EL (cell line): ENCODE measurements around the gene C3orf38.
"Not testable (repeated sequence)": the region's sequence is repeated elsewhere in the genome, so short reads cannot be mapped to it uniquely, and the experiment has no call there.

Experiments
- DNase-seq: peaks from one replicate; pipeline ENCODE4 v3.0.0-alpha.2; 2016

The C3orf38 gene

DNA sequence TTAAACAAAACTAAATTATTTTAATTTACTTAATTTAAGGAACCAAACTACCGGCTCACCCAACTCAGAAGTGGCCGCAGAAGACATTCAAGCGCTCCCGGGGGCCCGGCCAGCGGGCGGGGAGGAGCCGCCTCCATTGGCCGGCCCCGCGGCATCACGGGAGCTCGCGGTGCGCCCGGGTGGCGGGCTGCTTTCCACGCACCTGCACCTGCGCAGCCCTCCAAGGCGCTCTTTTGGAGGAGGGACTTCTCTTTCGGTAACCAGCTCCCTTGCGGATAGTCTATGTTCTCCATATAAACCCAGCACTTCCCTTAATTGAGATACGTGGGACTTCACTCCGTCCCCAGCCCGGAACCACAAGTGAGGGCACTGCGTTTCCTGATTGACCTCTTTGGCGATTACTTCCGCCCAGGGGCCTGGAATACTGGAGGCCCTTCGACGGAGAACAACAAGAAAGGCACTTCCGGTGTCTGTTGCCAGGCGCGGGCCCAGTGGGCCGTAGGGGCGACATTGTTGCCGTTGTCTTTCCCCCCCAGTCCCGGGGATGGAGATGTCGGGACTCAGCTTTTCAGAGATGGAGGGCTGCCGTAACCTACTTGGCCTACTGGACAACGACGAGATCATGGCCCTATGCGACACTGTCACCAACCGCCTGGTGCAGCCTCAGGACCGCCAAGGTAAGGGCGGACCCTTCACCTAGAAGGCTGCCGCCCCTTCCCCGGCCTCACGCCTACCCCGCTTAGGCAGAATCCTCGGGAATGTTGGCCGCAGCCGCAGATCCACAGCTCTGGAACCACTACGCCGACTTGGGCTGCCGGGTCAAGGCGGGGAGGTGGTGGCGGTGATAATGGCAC, at the start of gene C3orf38:
Gene C3orf38, plus strand, starts transcription at position 451 of the 854 bp plus-strand sequence. Its CDS starts 94 bp downstream, at position 545.
- DNase-seq = peak; percentile 93

DNA sequence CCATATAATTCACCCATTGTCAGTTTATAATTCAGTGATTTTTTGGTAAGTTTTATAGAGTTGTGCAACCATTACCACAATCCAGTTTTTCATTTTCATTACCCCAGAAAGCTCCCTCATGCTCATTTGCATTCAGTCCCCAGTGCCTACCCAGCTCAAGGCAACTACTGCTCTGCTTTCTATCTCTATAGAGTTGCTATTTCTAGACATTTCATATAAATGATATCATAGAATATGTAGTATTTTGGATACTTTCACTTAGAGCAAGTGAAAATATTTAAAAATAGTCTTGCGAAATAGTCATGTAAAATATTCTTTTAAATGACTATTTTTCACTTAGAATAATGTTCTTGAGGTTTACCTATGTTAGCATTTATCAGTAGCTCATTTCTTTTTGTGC, 48.6 kb upstream of the C3orf38 start:
- DNase-seq = no peak

DNA sequence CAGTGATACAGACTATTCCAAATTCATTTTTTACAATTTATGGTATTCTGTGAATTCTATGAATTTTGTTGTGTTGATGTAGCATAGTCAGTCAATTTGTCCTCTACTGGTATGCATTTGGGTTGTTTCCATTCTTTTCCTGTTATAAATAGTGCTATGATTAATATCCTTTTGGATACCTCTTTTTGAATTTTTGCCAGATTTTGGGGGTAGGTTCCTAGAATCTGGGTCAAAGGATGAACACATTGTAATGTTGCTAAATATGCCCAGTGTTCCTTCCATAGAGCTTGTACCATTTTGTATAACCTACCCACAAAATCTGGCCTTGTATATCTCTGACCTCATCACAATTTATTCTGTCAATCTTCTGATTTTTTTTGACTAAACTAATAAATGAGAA, 44.4 kb upstream of the C3orf38 start:
- peak; percentile 64 for DNase-seq

DNA sequence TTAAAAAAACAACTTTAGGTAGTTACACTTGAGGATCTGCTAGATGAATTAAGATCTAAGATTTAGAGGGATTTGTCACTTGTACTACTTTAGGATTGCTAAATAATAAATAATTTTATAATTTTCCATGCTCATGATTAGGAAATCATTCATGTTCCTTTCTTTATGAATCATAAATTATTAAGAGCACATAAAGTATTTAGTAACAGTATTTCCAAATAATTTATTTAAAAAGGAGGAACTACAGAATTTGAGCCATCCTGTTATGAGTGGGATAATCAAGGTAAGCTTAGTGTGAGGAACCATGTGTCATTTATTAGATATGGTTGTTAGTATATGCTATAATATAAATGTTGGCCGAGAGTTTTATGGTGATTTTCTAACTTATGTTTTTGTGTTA, 37.5 kb upstream of the C3orf38 start:
- no peak for DNase-seq

DNA sequence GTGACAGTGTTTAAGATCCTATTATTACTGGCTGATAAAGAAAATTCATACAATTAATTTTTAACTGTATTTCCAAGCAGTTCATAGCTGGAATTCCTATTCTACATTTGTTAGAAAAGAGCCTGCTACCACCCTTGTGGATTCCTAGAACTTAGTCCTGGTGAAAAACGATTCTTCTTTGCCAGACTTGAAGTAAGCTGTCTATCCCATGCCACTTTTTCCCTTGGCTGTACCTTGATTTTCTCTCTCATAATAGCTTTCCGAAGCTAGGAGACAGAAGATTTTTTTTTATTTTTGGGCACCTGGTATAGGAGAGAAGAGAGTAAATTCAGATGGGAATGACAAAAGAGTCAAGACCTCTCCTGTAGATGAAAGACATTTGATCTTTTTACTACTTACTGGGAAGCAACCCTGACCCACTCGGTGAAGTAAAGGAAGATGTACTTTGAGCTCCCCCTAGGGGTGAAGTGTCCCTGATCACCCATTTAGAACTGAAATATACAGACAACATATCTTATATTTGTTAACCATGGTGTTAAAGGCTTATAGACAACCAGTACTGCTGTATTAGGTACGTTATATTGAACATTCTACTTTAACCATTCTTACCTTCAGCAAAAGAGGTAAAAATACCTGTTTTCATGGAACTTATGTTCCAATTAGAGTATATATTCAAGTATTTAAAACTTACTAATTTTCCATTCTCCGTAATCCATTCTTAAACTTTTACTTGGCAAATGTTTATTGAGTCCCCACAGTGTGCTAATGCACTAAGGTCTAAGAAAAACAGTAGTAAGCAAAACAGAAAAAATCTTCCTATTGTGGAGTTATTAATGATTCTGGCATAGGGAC, 36.2 kb upstream of the C3orf38 start:
- peak; percentile 72 for DNase-seq

DNA sequence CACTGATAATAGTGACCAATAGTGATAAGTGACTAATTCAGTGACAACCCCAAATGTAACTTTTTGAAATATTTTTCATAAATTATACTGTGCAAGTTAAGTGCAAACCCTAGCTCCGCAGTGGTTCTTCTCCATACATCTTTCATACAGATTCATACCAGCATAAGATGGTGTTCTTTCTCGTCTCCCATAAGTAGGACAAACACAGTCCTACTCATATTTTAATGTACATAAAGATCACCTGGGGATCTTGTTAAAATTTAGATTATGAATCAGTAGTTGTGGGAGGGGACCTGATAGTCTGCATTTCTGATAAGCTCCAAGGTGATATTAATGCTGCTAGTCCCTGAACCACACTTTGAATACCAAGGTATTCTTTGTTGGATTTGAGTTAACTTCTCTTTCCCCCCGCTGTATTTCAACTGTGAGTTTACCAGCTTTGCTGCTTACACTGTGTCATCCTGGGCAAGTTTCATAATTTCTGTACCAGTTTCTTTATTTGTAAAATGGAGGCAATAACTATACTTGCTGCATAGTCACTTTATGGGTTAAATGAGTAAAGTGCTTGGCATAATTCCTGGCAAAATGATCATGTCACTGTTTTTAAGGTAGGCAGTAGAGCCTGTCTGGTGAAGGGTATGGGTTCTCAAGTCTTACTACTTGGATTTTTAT, 34.7 kb upstream of the C3orf38 start:
- DNase-seq = no peak

DNA sequence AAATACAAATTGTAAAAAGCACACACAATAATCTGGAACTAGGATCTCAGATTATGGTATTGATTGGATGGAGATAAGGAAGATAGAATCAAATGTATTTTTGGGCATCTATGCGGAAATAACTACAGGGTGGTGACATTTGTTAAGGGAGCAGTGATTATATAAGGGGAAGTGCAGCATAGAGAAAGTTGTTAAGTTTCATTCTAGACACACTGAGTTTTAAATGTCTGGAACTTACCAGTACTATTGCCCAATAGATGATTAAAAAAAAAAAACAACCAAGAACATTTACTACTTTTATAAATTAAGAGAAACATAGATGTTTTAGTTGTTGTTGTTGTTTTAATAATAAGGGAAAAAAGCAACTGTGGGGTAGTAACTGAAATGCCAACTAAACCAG, 32.1 kb upstream of the C3orf38 start:
- no peak for DNase-seq

DNA sequence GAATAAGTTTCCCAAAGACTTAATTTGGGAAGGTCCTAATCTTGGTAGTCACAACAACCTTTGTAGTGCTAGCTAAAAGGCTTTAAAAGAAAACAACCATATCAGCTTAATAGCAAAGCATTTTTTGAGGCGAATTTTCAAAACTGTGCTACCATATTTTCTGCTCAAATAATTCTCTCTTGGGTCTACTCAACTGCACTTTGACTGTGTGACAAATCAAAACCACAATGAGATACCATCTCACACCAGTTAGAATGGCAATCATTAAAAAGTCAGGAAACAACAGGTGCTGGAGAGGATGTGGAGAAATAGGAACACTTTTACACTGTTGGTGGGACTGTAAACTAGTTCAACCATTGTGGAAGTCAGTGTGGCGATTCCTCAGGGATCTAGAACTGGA, 31.2 kb upstream of the C3orf38 start:
- DNase-seq = not testable (repeated sequence)

DNA sequence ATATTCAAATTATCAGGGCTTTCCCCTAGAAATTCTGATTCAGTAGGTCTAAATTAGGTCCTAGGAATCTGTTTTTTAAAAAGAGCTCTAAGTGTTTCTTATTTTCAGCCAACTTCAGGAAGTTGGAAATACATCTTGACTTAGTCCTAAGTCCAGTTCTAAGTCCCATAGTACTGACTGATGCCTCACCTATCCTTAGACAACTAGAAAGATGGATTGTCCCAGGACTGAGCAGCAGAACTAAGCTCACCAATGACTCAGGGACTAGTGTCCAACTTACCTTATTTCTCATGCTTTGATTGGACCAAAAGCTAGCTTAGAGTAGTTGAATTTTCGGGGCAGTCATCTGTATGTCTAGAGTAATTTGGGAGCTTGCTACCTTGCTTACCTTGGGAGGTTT, 26.2 kb upstream of the C3orf38 start:
- no peak for DNase-seq

DNA sequence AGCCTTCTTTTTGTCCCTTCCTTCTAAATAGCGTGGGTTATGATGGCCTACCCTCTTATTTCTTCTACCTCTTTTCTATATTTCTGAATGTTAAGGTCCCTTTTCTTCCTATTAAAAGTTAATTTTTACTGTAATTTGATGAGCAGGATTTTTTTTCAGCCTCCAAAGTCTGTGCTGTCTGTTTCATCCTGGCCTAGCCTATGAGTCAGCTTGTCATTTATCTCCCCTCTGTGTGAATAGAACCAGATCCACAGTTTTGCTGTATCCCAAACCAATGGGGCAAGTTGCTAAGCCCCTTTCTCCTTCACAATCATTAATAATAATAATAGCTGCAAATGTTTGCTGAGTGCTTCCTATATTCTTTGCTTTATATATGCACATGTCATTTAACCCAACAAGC, 18.1 kb upstream of the C3orf38 start:
- no peak for DNase-seq

DNA sequence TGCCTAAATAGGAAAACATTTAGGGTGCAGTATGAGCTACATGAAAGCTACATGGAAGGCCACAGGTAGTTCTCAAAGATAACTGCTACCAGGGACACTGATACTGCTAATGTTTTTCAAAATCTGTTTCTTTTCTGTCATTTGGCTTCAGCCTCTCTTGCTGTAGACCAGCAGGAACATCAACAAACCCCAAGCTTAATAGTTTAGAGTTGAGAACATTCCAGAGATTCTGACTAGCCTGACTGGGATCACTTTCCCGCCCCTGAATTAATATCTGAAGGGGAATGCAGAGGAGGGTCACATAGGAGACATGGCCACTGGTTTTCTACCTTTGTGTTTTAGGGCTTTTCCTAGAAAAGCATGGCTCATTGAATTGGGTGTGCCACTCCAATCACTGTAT, 16.9 kb upstream of the C3orf38 start:
- DNase-seq = no peak

DNA sequence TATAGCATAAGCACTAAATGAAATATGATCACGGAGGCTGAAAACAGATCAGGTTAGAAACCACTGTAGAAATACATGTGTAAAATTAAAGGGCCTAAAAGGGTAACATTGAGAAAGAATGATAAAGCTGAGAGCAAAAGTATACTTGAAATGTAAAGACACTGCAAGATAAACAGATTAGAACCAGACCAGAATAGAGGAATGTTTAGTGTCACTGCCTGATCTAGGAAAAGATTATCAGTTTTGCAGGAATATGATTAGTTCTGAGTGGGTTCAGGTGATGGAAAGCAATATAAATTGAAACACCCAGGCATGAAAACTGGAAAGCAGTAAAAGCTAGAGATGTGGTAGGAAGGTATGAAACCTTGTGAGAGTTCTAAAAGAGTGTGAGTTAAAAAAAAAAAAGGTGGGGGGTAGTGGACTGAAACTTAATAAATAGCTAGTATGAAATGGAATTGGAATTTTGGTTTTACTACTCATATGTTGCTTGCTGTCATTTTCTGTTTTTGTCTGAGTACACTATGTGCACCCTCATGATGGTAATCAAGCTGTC, 16.0 kb upstream of the C3orf38 start:
- no peak for DNase-seq

DNA sequence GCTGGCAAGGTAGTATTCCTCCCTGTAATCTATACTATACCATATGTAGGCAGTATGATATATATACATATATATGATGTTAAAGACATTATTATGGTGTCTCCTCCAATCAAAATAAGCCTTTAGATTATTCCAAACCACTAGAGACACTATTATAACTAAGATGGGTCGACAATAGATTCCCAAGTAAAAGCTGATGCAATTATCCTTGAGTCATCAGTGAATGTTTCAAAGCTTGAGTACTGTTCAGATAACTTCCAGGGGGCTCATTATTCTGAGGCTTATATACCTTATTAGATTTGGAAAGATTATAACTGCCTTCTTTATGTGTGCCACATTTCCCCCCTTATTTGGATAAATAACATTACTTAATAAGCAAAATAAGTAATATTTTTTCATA, 11.9 kb upstream of the C3orf38 start:
- DNase-seq = peak; percentile 49

DNA sequence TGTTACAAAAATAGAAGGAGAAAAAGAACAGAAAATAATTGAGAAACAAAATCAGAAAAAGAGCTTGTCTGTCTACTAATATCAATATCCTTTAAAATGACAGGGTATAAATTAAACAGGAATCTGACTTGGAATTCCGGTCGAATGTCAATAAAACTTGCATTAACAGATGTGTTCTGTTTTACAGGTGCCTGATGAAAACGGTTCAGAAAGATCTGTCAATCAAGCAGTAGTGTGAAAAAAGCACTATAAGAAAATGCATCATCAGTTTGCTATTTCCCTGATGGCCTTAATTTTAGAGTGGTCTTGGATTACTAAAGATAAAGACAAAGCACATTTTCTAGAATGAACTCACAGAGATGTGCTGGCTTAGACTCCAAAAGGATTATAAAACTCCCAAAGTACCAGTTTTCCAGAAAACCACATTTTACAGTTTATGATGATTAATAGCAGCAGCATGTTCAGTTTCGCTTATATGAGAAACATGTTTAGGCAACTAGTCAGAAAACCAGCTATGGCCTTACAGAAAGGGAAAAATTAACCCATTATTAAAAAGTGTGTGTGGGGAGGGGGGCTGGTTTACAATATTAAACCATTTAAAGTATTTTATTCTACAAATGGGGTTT, 8.2 kb upstream of the C3orf38 start:
- DNase-seq = peak; percentile 89

DNA sequence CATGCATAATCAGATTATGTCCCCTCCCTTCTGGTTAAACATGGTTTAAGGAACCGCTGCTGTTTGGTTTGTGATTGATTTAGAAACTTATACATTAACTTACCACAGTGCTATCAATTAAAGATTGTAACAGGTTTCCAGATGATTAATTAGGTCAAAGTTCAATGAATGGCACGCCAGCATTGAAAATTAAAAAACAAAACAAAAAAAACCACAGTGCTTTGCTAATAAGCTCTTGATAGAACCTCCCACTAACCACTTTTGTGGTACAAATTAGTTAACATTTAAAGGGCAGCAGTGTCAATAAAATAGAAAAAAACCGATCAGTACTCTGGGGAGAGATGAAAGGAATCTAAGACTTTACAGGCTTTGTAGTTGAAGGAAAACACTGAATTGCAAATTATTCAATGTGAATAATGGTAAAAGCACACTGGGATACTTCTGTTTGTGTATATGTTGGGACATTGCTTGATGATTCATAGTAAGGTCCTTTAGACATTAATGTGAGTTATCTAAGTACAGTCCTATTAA, 7.6 kb upstream of the C3orf38 start:
- peak; percentile 57 for DNase-seq

DNA sequence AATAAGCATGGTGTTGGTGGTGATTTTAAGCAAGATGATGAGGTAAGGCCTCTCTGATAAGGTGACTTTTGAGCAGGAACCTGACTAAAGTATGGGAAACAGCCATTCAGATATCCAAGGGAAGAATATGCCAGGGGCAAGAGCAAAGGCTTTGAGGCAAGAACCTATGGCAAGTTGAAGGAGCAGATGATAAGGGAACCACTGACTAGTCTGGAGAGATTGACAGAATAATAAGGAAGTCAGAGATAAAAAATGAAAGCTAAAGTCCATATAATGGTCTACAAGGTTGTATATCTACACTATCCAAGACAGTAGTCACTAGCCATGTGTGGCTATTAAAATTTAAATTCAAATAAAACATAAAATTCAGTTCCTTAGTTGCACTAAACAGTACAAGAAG, 2.5 kb upstream of the C3orf38 start:
- DNase-seq = no peak

DNA sequence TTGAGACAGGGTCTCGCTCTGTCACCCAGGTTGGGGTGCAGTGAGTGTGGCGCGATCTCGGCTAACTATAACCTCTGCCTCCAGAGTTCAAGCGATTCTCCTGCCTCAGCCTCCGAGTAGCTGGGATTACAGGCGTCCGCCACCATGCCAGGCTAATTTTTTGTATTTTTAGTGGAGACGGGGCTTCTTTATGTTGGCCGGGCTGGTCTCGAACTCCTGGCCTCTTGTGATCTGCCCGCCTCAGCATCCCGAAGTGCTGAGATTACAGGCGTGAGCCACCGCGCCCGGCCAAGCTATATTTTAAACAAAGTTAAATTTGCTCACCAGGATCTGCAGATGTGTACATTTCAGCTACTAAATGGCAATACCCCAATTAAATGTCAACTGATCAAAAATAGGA, 1.1 kb upstream of the C3orf38 start:
- DNase-seq = no peak

DNA sequence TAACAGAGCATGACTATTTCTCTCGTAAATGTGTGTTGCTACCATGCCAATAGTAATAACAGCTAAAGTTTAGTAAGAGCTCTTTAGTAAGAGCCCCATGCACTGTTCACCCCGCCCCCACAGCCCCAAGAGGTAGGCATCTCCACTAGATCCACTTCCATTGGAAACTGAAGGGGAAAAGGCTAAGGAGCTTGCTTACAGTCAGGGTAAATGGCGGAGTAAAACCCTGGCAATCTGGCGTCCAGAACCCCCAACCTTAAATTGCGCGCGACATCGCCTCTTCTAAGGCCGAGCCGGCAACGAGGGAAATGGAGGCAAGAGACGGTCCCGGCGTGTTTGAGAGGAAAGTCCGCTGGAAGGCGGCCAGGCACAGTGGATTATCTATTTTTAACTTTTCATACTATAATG, 654 bp upstream of the C3orf38 start:
- no peak for DNase-seq

DNA sequence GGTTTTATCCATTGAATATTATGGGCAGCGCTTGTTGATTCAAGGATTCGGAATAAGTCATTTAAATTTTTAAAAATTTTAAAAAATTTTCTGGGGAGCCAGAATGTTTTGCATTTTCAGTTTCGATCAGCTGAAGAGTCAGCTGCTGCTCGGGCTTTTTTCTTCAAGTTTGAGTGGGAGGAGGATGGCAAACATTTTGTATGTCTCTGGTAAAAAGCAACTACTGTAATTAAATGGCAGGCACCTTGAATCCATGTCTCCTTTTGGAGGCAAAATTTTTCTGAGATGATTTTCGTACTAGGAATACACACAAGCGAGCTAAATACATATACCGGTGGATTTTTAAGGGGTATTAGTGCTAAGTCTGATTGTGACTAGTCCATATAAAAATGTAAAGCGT, 612 bp downstream of the C3orf38 start:
- DNase-seq = no peak

DNA sequence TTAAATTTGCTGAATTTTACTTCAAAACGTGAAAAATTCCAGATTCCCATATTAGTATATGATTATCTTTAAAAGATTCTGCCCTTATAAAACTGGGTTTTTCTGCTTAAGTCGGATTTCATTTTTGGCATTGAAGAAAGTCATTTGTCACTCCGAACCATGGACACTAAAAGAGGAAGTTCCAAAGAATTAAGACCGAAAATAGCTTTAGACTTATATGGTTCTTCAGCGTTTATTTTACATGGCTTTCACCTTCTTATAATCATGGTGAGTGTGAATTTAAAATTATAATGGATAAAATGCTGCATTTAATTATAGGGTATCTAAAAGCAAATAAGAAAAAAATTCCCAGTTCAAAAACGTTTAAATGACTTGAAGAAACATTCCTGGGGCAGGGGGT, 1.0 kb downstream of the C3orf38 start:
- no peak for DNase-seq

DNA sequence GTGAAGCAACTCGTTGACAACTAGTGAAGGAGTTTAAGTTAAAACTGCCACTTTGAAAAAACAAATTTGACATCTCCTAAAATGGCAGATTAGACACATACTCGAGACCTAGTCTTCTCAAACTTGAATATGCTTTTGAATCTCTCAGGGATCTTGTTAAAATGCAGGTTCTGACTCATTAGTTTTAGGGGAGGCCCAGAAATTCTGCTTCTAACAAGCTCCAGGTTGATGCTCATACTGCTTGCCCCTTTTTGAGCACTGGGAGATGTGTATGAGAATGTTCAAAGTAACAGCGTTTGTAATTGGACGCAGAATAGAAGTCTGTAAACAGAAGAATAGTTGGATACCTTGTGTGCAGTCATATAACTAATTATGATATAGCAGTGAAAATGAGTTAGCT, 1.6 kb downstream of the C3orf38 start:
- DNase-seq = peak; percentile 20

DNA sequence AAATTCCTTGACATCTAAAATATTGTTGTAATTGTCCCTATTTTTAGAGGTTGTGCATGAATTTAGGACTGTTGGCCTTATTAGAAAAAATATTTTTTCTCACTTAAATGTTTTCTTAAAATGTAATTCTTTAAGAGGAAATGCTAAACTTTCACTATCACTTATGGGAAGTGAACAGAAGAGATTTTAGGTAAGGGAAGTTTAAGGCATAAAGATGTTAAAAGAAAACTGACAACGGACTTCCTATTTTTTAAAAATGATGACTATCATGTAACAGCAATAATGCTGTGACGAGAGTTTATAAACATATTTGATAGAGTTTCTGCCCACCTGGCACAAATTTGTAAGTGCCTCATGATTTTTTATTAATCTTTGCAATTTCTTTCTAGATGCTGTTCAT, 3.1 kb downstream of the C3orf38 start:
- DNase-seq = no peak
